PFSK-1 (cell line): ENCODE results near the gene ZNF664.

ENCODE experiments used
- FOXP2 ChIP-seq: optimal IDR thresholded peaks from 2 replicates; pipeline ENCODE3; 2011; ENCODE audit warnings: borderline replicate concordance, control low read depth, inconsistent platforms; ENCODE audit not compliant: insufficient read depth; ENCODE audit errors: extremely low read length, extremely low read depth
- POLR2AphosphoS5 ChIP-seq: IDR thresholded peaks from 2 replicates; pipeline ENCODE4 v1.6.1; 2012; ENCODE audit warnings: low read depth, mild to moderate bottlenecking, control low read depth, low read length, moderate library complexity
- REST ChIP-seq, 2 experiments: IDR thresholded peaks; 2 replicates each; pipeline versions ENCODE4 v1.6.1 to v1.8.0; 2011 to 2012; ENCODE audit warnings: low read depth in 2 of 2, low read length in 2 of 2, control low read depth in 1 of 2, inconsistent platforms in 1 of 2, mild to moderate bottlenecking in 1 of 2, moderate library complexity in 1 of 2; ENCODE audit not compliant: insufficient read depth in 1 of 2
- SIN3A ChIP-seq: IDR thresholded peaks from 2 replicates; pipeline ENCODE4 v1.6.1; 2012; ENCODE audit warnings: mild to moderate bottlenecking, low read length, moderate library complexity, borderline replicate concordance; ENCODE audit not compliant: insufficient read depth
- TAF1 ChIP-seq: IDR thresholded peaks from 2 replicates; pipeline ENCODE4 v1.6.1; 2012; ENCODE audit warnings: low read length, control low read depth, borderline replicate concordance; ENCODE audit not compliant: insufficient read depth

The ZNF664 gene

GRCh38 chr12:123987022-123987421 is 14.0 kb downstream of the ZNF664 start:
- TF ChIP-seq POLR2AphosphoS5 (no peak), REST (IDR thresholded peaks at IDR 0.05; ENCODE audit: insufficient read depth in 1 of 2, low read depth in 2 of 2, low read length in 2 of 2) (no peak), SIN3A (no peak), TAF1 (no peak), FOXP2 (no peak)

GRCh38 chr12:123989168-123989567 is 16.2 kb downstream of the ZNF664 start:
- TF ChIP-seq TAF1 = no peak
- TF ChIP-seq SIN3A = no peak
- TF ChIP-seq REST (IDR thresholded peaks at IDR 0.05; ENCODE audit: insufficient read depth in 1 of 2, low read depth in 2 of 2, low read length in 2 of 2) = no peak
- no peak for TF ChIP-seq POLR2AphosphoS5
- TF ChIP-seq FOXP2 = no peak

GRCh38 chr12:123989753-123990152 is 16.7 kb downstream of the ZNF664 start:
- TF ChIP-seq FOXP2 (no peak), REST (IDR thresholded peaks at IDR 0.05; ENCODE audit: insufficient read depth in 1 of 2, low read depth in 2 of 2, low read length in 2 of 2) (no peak), POLR2AphosphoS5 (no peak), SIN3A (no peak), TAF1 (no peak)

GRCh38 chr12:123990511-123990910 is 17.5 kb downstream of the ZNF664 start:
- TF ChIP-seq TAF1 (no peak), POLR2AphosphoS5 (no peak), REST (IDR thresholded peaks at IDR 0.05; ENCODE audit: insufficient read depth in 1 of 2, low read depth in 2 of 2, low read length in 2 of 2) (no peak), SIN3A (no peak), FOXP2 (no peak)

- no peak for TF ChIP-seq TAF1
- no peak for TF ChIP-seq REST (IDR thresholded peaks at IDR 0.05; ENCODE audit: insufficient read depth in 1 of 2, low read depth in 2 of 2, low read length in 2 of 2)
- TF ChIP-seq FOXP2 = no peak
- TF ChIP-seq SIN3A = no peak
- TF ChIP-seq POLR2AphosphoS5 = no peak
These were observed 18.4 kb downstream of the ZNF664 start for GRCh38 chr12:123991372-123991951.
